GM19043 (cell line): ENCODE data around the gene SLC44A1.
"Not testable (repeated sequence)": the region's sequence is repeated elsewhere in the genome, so short reads cannot be mapped to it uniquely, and the experiment has no call there.

Source experiments
- ATAC-seq: cut with Tn5 transposase; IDR thresholded peaks from one replicate; pipeline ENCODE4 v1.9.1; 2021; ENCODE audit warnings: low read depth; ENCODE audit not compliant: unreplicated experiment

The SLC44A1 gene

DNA sequence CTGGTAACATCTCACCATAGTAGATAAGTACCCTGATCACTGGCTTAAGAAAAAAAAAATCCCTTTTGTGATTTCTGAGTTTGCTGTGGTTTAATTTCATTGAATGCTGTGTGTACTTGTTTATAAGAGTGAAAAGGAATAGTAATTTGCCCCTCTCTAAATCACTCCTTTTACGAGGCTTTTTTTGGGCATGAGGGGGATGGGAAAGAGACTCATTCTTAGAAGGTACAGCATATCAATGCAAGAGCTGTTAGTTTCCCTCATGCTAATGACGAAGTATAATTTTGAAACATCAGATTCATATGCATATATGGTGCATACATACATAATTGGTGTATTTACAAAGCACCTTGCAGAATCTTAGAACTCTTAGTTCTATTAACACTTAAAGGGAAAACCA, 2.4 kb upstream of the SLC44A1 start:
- ATAC-seq, result no peak

DNA sequence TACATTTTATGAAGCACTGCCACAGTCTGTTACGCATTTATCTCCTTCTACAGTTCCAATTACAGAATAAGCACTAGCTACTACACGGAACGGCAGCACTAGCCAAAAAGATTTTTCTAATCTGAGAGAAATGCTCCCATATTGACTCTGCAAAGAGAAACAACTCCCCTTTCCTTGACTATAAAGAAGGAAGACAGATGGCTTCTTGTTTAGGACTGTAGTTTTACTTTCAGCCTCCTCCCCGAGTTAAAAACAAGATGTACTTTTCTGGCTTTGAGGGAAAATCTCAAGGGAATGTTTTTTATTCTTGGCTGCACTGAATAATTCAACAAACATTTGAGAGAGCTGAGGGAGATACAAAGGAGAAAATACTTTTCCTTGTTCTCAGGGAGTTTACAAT, 1.9 kb upstream of the SLC44A1 start:
- no peak for ATAC-seq

DNA sequence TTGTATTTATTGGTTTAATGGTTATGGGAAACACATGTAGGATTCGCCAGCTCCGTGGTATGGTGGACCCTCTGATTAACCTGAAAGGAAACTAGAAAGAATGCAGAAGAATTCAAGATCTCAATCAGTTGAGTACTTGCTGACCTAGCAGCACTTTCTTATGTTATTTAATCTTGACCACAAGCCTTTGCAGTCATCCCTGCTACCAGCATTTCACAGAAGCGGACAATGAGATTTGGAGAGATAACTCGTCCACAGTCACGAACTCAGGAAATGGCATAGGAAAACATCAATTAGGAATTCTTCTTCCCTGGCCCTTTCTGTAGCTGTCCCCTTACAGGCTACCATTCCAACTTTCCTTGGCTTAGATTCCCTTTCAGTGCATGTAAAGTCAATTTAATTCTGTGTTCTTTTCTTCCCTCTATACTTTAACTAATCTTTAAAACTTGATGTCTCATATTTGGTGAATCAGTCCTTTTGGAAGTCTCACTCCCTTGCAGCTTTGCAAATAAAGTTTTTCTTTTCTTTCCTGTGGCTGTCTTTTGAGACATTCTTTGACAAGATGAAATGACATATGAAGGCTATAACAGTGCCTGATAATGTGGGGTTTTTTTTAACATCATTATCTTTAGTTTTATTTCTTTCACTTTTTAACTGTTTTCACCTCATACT, 1.3 kb upstream of the SLC44A1 start:
- ATAC-seq, result no peak

DNA sequence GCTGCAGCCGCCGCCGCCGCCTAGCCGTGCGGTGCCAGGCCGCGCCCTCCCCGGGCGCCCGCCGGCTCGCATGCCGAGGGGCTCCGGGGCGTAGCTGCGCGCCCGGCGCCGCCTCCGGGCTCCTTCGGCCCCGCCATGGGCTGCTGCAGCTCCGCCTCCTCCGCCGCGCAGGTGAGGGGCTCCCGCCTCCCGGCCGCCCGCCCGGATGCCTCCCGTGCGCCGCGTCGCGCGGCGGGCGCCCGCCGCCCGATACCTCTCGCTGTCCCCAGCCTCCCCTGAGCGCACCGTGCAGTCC, 230 bp downstream of the SLC44A1 start:
- ATAC-seq, result peak; percentile 36

DNA sequence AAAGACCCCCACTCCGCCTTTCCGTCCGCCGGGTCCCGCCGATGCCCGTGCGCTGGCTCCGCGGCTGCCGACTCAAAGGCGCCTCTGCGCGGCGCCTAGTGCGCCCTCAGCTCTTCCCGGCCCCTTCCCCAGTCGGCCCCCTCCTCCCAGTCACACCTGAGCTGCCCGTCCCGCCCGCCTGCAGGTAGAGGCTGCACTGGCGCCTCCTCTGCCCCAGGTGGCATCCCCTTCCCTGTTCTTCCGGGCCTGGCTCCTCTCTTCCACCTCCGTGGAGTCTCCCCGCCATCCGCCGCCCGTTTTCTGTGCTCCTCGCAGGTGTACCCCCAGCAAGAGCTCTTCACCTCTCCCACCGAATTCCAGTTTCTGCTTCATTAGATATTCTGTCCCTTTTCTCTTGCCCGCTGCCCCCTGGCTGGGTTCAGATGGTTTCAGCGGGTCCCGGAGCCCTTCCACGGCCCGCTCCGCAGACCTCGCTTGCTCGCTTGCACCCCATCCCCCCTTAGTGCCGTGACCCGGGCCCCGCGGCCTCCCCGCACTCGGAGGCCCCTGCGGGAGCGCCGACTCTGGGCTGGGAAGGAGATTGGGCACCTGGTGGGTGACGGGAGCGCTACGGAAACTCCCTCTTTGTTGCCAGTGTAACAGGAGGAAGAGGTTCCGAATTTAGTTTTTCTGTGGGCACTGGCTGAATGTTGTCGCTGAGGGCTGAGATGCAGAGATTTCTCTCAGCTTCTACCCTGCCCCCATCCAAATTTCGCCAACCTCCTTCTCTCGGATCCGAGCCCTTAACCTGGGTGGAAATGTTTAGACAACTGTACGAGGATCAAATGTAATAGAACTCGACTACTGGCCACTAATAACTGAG, 809 bp downstream of the SLC44A1 start:
- ATAC-seq, result peak; percentile 11

DNA sequence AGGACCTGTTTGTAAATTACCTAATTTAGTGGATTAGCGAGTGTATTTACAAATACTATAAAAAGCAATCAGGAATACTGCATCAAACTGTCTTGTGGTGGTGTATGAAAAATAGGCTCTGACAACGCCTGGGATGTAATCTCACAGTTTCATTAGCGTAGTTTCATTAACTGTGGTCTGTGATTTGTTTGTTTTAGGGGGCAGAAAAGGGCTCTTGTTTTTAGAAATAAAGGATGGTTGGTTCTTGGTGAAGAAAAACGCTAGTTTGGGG, 1.4 kb downstream of the SLC44A1 start:
- no peak for ATAC-seq

GRCh38 chr9:105246656-105247173, 2.3 kb downstream of the SLC44A1 start:
- ATAC-seq, result no peak

GRCh38 chr9:105248691-105249090, 4.2 kb downstream of the SLC44A1 start:
- no peak for ATAC-seq

DNA sequence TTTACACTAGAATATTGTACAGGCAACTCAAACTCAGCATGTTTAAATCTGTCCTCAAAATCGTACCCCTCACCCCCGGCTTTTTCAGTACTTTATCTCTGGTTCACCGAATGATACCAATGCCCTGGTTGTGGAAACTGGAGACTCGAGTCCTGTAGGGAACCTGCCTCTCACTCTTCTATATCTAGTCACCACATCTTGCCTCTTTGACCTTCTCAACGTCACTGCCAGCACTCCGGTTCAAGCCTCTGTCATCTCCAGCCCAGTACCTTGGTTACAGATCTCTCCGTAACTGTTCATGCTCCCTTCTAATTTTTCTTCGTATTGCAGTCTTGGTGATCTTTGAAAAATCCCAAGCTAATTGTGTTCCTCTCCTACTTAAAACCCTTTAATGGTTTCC, 6.7 kb downstream of the SLC44A1 start:
- no peak for ATAC-seq

GRCh38 chr9:105251733-105252404, 7.4 kb downstream of the SLC44A1 start:
- no peak for ATAC-seq

- no peak for ATAC-seq
These were observed 7.9 kb downstream of the SLC44A1 start for GRCh38 chr9:105252405-105252756.

DNA sequence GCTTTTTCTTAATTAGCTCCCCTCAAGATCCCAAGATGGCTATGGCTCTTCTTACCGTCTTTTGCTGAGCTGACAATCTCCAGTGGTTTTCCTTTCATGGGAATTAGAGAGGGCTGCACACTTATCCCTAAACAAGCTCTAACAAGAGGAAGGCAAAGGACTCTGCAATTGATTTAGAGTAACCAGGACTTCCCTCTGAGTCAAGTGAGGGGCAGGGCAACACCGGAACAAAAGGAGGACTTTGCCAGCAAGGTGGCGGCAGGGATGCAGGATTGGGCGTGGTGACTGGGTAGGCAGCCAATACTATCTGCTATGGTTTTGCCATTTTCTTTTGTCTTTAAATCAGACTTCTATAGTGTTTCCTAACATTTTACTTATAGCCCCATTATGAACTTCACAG, 9.8 kb downstream of the SLC44A1 start:
- no peak for ATAC-seq

DNA sequence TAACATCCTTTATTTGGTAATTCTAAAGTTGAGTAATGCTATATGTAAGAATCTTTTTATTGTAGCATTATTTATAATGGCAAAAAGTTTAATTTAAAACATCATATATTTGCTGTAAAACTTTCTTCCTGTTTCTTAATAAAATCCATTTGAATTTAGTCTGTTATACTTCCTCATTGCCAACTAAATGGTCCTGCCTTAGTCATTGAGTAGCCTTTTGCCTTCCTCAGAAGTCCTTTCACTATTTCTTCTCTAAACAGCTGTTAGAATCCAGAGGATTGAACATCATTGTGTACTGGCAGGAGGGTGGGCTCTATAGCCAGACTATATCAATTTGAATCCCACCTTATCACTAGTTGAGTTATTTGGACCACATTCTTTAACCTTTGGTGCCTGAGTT, 11.0 kb downstream of the SLC44A1 start:
- ATAC-seq, result no peak

DNA sequence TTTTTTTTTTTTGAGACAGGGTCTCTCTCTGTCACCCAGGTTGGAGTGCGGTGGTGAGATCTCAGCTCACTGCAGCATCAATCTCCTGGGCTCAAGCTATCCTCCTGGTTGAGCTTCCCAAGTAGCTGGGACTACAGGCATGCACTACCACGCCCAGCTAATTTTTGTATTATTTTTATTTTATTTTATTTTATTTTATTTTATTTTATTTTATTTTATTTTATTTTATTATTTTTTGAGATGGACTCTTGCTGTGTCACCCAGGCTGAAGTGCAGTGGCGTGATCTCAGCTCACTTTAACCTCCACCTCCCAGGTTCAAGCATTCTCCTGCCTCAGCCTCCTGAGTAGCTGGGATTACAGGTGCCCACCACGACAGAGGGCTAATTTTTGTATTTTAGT, 12.1 kb downstream of the SLC44A1 start:
- not testable (repeated sequence) for ATAC-seq

- ATAC-seq, result no peak
These were observed 13.4 kb downstream of the SLC44A1 start for GRCh38 chr9:105257809-105258208.

GRCh38 chr9:105258225-105258737, 13.8 kb downstream of the SLC44A1 start:
- no peak for ATAC-seq

DNA sequence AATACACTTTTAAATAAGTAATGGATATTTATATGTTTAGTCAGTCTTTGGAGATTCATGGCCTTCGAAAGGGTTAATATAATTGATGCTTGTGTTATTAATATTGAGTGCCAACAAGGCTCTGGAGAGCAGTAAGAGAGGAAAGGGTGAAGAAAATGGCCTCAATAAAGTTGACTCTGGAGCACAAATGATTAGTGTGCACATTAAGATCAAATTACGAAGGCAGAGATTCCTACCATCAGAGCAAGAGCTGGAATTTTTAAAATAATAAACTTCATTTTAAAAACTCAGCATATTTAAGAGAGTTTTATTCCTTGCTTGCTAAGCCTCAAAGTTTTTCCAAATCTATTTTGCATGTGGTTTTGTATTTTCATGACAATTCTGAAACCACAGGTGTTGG, 14.8 kb downstream of the SLC44A1 start:
- ATAC-seq, result no peak

- ATAC-seq, result no peak
These were observed 15.5 kb downstream of the SLC44A1 start for GRCh38 chr9:105259731-105260612.

DNA sequence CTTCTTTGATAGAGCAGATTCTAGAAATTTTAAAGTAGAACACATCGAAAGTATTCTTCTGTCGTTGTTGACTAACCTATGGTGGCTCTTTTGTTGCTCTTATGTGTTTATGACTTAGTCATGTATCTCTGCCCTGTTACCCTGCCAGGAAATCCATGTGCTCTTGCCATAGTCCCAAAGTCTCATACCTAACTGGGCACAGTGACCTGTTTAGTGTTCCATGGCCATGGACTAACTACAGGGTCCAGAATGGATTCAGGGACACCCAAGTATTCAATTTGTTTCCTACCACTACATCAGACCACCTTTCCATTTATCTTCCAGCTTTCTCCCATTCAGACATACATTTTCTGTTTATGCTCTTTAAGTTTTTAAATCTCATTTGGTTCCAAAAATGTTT, 18.0 kb downstream of the SLC44A1 start:
- ATAC-seq, result no peak

DNA sequence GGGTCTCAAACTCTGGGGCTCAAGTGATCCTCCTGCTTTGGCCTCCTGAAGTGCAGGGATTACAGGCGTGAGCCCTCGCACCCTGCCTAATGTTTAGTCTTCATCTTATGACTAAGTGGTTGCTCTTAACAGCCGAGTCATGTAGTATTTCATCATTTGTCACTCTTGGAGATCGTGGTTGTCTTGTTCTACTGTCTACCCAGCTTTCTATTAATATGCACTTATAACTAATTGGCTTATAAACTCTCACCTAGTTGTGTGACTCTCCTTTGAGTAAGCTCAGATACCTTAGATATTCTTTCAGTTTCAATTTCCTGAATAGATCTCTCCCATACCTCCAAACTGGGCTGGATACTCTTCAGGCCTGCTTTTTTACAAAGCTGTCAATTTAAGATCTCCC, 19.9 kb downstream of the SLC44A1 start:
- ATAC-seq, result no peak

DNA sequence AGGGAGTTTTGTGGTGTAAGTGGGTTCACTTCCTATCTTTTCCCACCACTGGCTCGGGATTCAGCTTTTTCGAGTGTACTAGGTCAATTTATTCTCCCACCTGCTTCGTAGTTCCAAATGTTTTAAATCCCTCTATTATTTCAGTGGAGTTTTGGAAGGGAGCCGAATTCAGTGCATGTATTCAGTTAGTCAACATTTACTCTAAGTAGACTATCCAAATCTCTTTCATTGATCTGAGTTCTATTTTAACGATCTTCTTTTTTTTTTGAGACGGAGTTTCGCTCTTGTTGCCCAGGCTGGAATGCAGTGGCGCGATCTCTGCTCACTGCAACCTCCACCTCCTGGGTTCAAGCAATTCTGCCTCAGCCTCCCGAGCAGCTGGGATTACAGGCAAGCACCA, 23.8 kb downstream of the SLC44A1 start:
- ATAC-seq, result not testable (repeated sequence)
